Chondrocyte (in vitro differentiated cells): Measurements from ENCODE around the gene MBP. TPM values are rescaled to one million over a fixed set of nuclear protein-coding genes. Genes with fewer than 3 reads are reported as not detected.

ENCODE experiments used
- DNase-seq: peaks from one replicate; pipeline ENCODE4 v3.0.0; 2021; ENCODE audit warnings: mixed read lengths, low spot score
- H3K27ac Mint-ChIP-seq: one replicate; pipeline ENCODE4 v1.8.0; 2021; ENCODE audit warnings: mild to moderate bottlenecking, moderate library complexity, mixed read lengths; ENCODE audit not compliant: unreplicated experiment
- H3K27me3 Mint-ChIP-seq: 2 replicates; pipeline ENCODE4 v1.8.0; 2021; ENCODE audit warnings: low read depth, mixed read lengths
- H3K36me3 Mint-ChIP-seq: 2 replicates; pipeline ENCODE4 v1.8.0; 2021; ENCODE audit warnings: low read depth, mixed read lengths
- H3K4me1 Mint-ChIP-seq: 2 replicates; pipeline ENCODE4 v1.8.0; 2021; ENCODE audit warnings: low read depth, mild to moderate bottlenecking, mixed read lengths
- H3K4me3 Mint-ChIP-seq: one replicate; pipeline ENCODE4 v1.8.0; 2021; ENCODE audit warnings: mild to moderate bottlenecking, moderate library complexity, mixed read lengths; ENCODE audit not compliant: unreplicated experiment
- H3K9me3 Mint-ChIP-seq: 2 replicates; pipeline ENCODE4 v1.8.0; 2021; ENCODE audit warnings: low read depth, mixed read lengths
- CTCF ChIP-seq: fragments of 200-600 bp; sonication (generic); IDR thresholded peaks from 2 replicates; pipeline ENCODE4 v1.5.0; 2021; ENCODE audit warnings: antibody characterized with exemption, mild to moderate bottlenecking, moderate library complexity
- total RNA-seq: library from RNA; stranded (reverse); gene quantifications from 3 replicates; pipeline ENCODE4 v1.2.1, GENCODE V29; 2021

MBP gene
- total RNA-seq, 1 donor from 2014 or later, result 15.9 TPM

DNA sequence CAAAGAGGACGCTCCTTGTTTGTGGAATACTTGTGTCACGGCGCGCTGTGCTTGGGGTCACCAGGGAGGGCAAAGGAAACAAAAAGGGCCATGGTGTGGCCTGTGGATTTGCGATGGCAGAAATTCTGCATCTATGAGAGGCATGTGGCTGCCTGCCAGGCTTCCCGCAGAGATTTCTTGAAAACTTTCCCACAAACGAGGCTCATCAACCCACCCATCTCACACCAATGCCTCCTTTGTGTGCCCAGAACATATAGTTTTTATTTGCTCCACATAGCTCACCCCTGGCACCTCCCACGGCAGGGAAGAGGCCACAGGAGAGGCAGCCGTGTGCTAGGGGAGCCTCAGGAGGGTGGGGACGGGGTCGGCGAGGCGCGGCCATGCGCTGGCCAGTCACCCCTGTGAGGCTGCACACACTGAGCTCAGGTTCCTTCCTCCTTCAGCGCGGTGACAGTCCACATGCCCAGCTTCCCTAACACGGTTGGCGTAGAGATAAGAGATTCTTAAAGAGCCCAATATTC, 100.3 kb downstream of the MBP start:
- DNase-seq, result no peak
- peaks cover 6% of the 10 kb centered on the region for H3K36me3 Mint-ChIP-seq
- no peak for TF ChIP-seq CTCF
- peak overlapping the region; percentile 69 for H3K27ac Mint-ChIP-seq
- peaks cover 20% of the 10 kb centered on the region for H3K4me1 Mint-ChIP-seq
- no peaks in the 10 kb centered on the region for H3K27me3 Mint-ChIP-seq
- H3K9me3 Mint-ChIP-seq, result no peaks in the 10 kb centered on the region
- H3K4me3 Mint-ChIP-seq, result no peak overlapping the region

GRCh38 chr18:77031662-77032061, 100.9 kb downstream of the MBP start:
- TF ChIP-seq CTCF, result no peak
- Mint-ChIP-seq H3K4me3 (no peak overlapping the region), H3K27ac (no peak overlapping the region)

GRCh38 chr18:77030201-77030600, 102.4 kb downstream of the MBP start:
- peaks cover 4% of the 10 kb centered on the region for H3K36me3 Mint-ChIP-seq
- no peak for DNase-seq
- peaks cover 13% of the 10 kb centered on the region for H3K4me1 Mint-ChIP-seq
- H3K27ac Mint-ChIP-seq, result no peak overlapping the region
- no peaks in the 10 kb centered on the region for H3K27me3 Mint-ChIP-seq
- no peak for TF ChIP-seq CTCF
- H3K9me3 Mint-ChIP-seq, result no peaks in the 10 kb centered on the region
- no peak overlapping the region for H3K4me3 Mint-ChIP-seq

More at GRCh38 chr18:77031662-77032061, 100.9 kb downstream of the MBP start:
- peaks cover 20% of the 10 kb centered on the region for H3K4me1 Mint-ChIP-seq
- no peak for DNase-seq
- peaks cover 4% of the 10 kb centered on the region for H3K36me3 Mint-ChIP-seq
- no peaks in the 10 kb centered on the region for H3K9me3 Mint-ChIP-seq
- no peaks in the 10 kb centered on the region for H3K27me3 Mint-ChIP-seq

- no peak for DNase-seq
- H3K27me3 Mint-ChIP-seq, result no peaks in the 10 kb centered on the region
- H3K4me3 Mint-ChIP-seq, result no peak overlapping the region
- no peak overlapping the region for H3K27ac Mint-ChIP-seq
- no peak for TF ChIP-seq CTCF
- H3K4me1 Mint-ChIP-seq, result no peaks in the 10 kb centered on the region
- peaks cover 4% of the 10 kb centered on the region for H3K36me3 Mint-ChIP-seq
- H3K9me3 Mint-ChIP-seq, result no peaks in the 10 kb centered on the region
Observed at GRCh38 chr18:77025831-77026363, 106.7 kb downstream of the MBP start.

GRCh38 chr18:77025123-77025522, 107.5 kb downstream of the MBP start:
- Mint-ChIP-seq H3K27ac (no peak overlapping the region), H3K27me3 (no peaks in the 10 kb centered on the region), H3K4me1 (no peaks in the 10 kb centered on the region), H3K4me3 (no peak overlapping the region), H3K36me3 (peaks cover 4% of the 10 kb centered on the region), H3K9me3 (no peaks in the 10 kb centered on the region)
- no peak for DNase-seq
- TF ChIP-seq CTCF, result no peak
